PC-3 (cell line): ENCODE measurements around the gene CARD19. TPM values are rescaled to one million over a fixed set of nuclear protein-coding genes. Genes with fewer than 3 reads are reported as not detected.

Experiments
- ATAC-seq: fragments of 200-7000 bp; cut with Tn5 transposase; 2 replicates; pipeline ENCODE4 v1.9.1; 2020; ENCODE audit warnings: mild to moderate bottlenecking, moderate library complexity
- BruUV-seq: library from RNA; stranded (reverse); fragments of 400-500 nt; replicated peaks from 2 replicates; lab custom pipeline; 2021; lab: Mats Ljungman, UMichigan
- CTCF ChIA-PET: fragments of 300-600 bp; sonication (Branson Sonifier 250); formaldehyde crosslinking; loops from one replicate; lab custom pipeline; 2022; ENCODE audit warnings: antibody characterized with exemption; lab: Charles Lee
- POLR2A ChIA-PET: fragments of 300-600 bp; sonication (Branson Sonifier 250); formaldehyde crosslinking; loops from one replicate; lab custom pipeline; 2022; ENCODE audit warnings: antibody characterized with exemption; ENCODE audit not compliant: unreplicated experiment; lab: Charles Lee
- DNase-seq: peaks from one replicate; pipeline ENCODE4 v3.0.0-alpha.2; 2015
- H2AFZ ChIP-seq: fragments of 300-600 bp; sonication (generic); 2 replicates; pipeline ENCODE4 v1.6.0; 2016; ENCODE audit warnings: antibody characterized with exemption, low read length
- H3F3A ChIP-seq: fragments of 300-600 bp; sonication (generic); one replicate; pipeline ENCODE4 v1.6.0; 2017; ENCODE audit warnings: antibody characterized with exemption, low read length, control low read depth, mild to moderate bottlenecking; ENCODE audit not compliant: unreplicated experiment
- H3K27ac ChIP-seq: fragments of 300-600 bp; sonication (generic); 2 replicates; pipeline ENCODE4 v1.5.1; 2016; ENCODE audit warnings: mild to moderate bottlenecking, low read length
- H3K27me3 ChIP-seq: fragments of 300-600 bp; sonication (generic); 2 replicates; pipeline ENCODE4 v1.6.1; 2016; ENCODE audit warnings: low read length, mixed read lengths
- H3K36me3 ChIP-seq: fragments of 300-600 bp; sonication (generic); 2 replicates; pipeline ENCODE4 v1.6.1; 2016; ENCODE audit warnings: low read depth, mixed run types, low read length, mixed read lengths
- H3K4me1 ChIP-seq: fragments of 300-600 bp; sonication (generic); 2 replicates; pipeline ENCODE4 v1.5.1; 2016; ENCODE audit warnings: low read length; ENCODE audit not compliant: insufficient read depth
- H3K4me2 ChIP-seq: fragments of 300-600 bp; sonication (generic); 2 replicates; pipeline ENCODE4 v1.6.0; 2016; ENCODE audit warnings: low read length
- H3K4me3 ChIP-seq: fragments of 300-600 bp; sonication (generic); 2 replicates; pipeline ENCODE4 v1.5.1; 2016; ENCODE audit warnings: mild to moderate bottlenecking, low read length, mixed read lengths
- H3K79me2 ChIP-seq: fragments of 300-600 bp; sonication (generic); 2 replicates; pipeline ENCODE4 v1.6.1; 2017; ENCODE audit warnings: low read length, mixed read lengths
- H3K9ac ChIP-seq: fragments of 300-600 bp; sonication (generic); 2 replicates; pipeline ENCODE4 v1.6.0; 2016; ENCODE audit warnings: mild to moderate bottlenecking, low read length
- H3K9me2 ChIP-seq: fragments of 300-600 bp; sonication (generic); replicated peaks from 2 replicates; pipeline ENCODE4 v1.6.1; 2016; ENCODE audit warnings: mixed run types, low read length, mixed read lengths
- H3K9me3 ChIP-seq: fragments of 300-600 bp; sonication (generic); 2 replicates; pipeline ENCODE4 v1.6.1; 2016; ENCODE audit warnings: low read length, mixed read lengths
- H4K20me1 ChIP-seq: fragments of 300-600 bp; sonication (generic); 2 replicates; pipeline ENCODE4 v1.6.1; 2016; ENCODE audit warnings: low read length, mixed read lengths
- CTCF ChIP-seq: fragments of 300-600 bp; sonication (generic); conservative IDR thresholded peaks from 2 replicates; pipeline ENCODE4 v1.5.1; 2017; ENCODE audit warnings: antibody characterized with exemption, low read depth, mild to moderate bottlenecking, low read length
- EZH2 ChIP-seq: fragments of 300-600 bp; sonication (generic); IDR thresholded peaks from one replicate; pipeline ENCODE4 v1.6.1; 2017; ENCODE audit warnings: antibody characterized with exemption, mild to moderate bottlenecking, low read length; ENCODE audit not compliant: unreplicated experiment
- EZH2phosphoT487 ChIP-seq: fragments of 300-600 bp; sonication (generic); IDR thresholded peaks from 2 replicates; pipeline ENCODE4 v1.6.1; 2018; ENCODE audit warnings: mild to moderate bottlenecking, antibody characterized with exemption, low read length, borderline replicate concordance
- intact Hi-C: fragments of 100-400 bp; cut with micrococcal nuclease; formaldehyde crosslinking; loops from 2 replicates; pipeline ENCODE4 v1.9.0; 2023
- total RNA-seq: library from RNA; depleted of rRNA; stranded (reverse); fragments of >200 nt; gene quantifications from 2 replicates; pipeline ENCODE4 v1.2.3, GENCODE V29; 2014

CARD19 gene
- total RNA-seq, 1 experiment from 2014 or later = 68.6 TPM

DNA sequence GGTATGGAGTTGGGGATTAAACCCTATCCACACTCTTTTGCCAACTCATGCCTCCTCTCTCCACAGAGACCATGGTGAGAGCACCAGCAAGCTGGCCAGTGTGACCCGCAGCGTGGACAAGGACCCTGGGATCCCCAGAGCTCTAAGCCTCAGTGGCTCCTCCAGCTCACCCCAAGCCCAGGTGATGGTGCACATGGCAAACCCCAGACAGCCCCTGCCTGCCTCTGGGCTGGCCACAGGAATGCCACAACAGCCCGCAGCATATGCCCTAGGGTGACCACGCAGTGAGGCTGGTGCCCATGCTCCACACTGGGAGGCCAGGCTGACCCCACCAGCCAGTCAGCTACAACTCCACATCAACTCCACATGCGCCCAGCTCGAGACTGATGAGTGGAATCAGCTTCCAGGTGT, 11.5 kb upstream of the CARD19 start:
- Histone ChIP-seq H3K4me2 (no peak overlapping the region), H3K27me3 (no peaks in the 10 kb centered on the region), H3K79me2 (no peaks in the 10 kb centered on the region), H3K9me3 (no peaks in the 10 kb centered on the region), H3K27ac (no peak overlapping the region), H3K9me2 (no peaks in the 10 kb centered on the region), H3K4me1 (no peaks in the 10 kb centered on the region), H3K4me3 (no peak overlapping the region), H3F3A (no peaks in the 10 kb centered on the region), H3K9ac (no peak overlapping the region), H4K20me1 (no peaks in the 10 kb centered on the region), H3K36me3 (no peaks in the 10 kb centered on the region), H2AFZ (no peak overlapping the region)
- ChIA-PET CTCF (no interaction called here), POLR2A (no interaction called here)
- BruUV-seq = no TSS peak
- ATAC-seq = no peak
- TF ChIP-seq EZH2phosphoT487 (no peak), EZH2 (no peak)
- intact Hi-C loops = no loop called here
- DNase-seq = no peak

DNA sequence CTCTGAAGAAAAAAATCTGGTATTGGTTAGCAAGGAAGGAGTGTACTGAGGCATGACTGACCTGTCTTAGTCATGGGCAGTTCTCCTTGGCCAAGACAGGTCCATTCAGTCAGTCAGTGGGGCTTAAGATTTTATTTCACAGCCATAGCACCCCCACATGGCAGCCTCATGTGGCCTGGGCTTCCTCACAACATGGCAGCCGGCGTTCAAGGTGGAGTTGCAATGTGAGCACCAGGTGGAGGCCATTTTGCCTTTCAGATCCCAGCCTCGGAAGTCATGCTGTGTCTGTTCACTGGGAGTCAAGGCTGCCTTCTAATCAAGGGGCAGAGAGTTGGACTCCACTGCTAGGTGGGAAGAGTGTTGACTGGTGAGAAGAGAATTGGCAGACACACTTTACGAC, 10.3 kb upstream of the CARD19 start:
- ATAC-seq (no peak), DNase-seq (no peak)
- H2AFZ ChIP-seq = no peak overlapping the region
- H3F3A ChIP-seq = no peaks in the 10 kb centered on the region
- no peaks in the 10 kb centered on the region for H3K4me1 ChIP-seq
- H3K9ac ChIP-seq = no peak overlapping the region
- TF ChIP-seq EZH2phosphoT487 = no peak
- no peak overlapping the region for H3K4me3 ChIP-seq
- no TSS peak for BruUV-seq
- H3K9me3 ChIP-seq = 0 out of 2 replicates have a peak, but pooled peaks cover 3% of the 10 kb centered on the region
- H3K27me3 ChIP-seq = no peaks in the 10 kb centered on the region
- no peak overlapping the region for H3K4me2 ChIP-seq
- POLR2A ChIA-PET = interaction anchor here (0.6 kb wide), 1 partner anchor 52 kb away, joined by 3 read pairs; no protein-coding TSS in a partner anchor
- H3K27ac ChIP-seq = no peak overlapping the region
- no peaks in the 10 kb centered on the region for H3K9me2 ChIP-seq
- no peaks in the 10 kb centered on the region for H3K79me2 ChIP-seq
- no peaks in the 10 kb centered on the region for H4K20me1 ChIP-seq
- CTCF ChIA-PET = no interaction called here
- no peaks in the 10 kb centered on the region for H3K36me3 ChIP-seq
- intact Hi-C loops = no loop called here

- no peaks in the 10 kb centered on the region for H3K79me2 ChIP-seq
- intact Hi-C loops = no loop called here
- no TSS peak for BruUV-seq
- H4K20me1 ChIP-seq = no peaks in the 10 kb centered on the region
- H2AFZ ChIP-seq = no peak overlapping the region
- H3K27me3 ChIP-seq = no peaks in the 10 kb centered on the region
- no peak overlapping the region for H3K9ac ChIP-seq
- DNase-seq (no peak), ATAC-seq (no peak)
- CTCF ChIA-PET = no interaction called here
- 0 out of 2 replicates have a peak, but pooled peaks cover 3% of the 10 kb centered on the region for H3K9me3 ChIP-seq
- no peaks in the 10 kb centered on the region for H3K4me1 ChIP-seq
- H3K27ac ChIP-seq = no peak overlapping the region
- no peak overlapping the region for H3K4me2 ChIP-seq
- H3K4me3 ChIP-seq = no peak overlapping the region
- no peak for TF ChIP-seq EZH2
- no peak for TF ChIP-seq CTCF
- TF ChIP-seq EZH2phosphoT487 = no peak
- H3K36me3 ChIP-seq = no peaks in the 10 kb centered on the region
- POLR2A ChIA-PET = no interaction called here
- no peaks in the 10 kb centered on the region for H3K9me2 ChIP-seq
- no peaks in the 10 kb centered on the region for H3F3A ChIP-seq
Observed at GRCh38 chr9:93086447-93087224, 9.4 kb upstream of the CARD19 start.
